Activated T-cell treated with anti-CD3 and anti-CD28 coated beads, Interleukin-2, amount 50 U/mL, for 48 hours (primary cell): ENCODE results near the gene BRSK2.
"Not testable (repeated sequence)": the region's sequence is repeated elsewhere in the genome, so short reads cannot be mapped to it uniquely, and the experiment has no call there.

Experiments
- DNase-seq, 2 experiments: peaks; one replicate each; pipeline ENCODE4 v3.0.0-alpha.2; 2020

BRSK2 gene

DNA sequence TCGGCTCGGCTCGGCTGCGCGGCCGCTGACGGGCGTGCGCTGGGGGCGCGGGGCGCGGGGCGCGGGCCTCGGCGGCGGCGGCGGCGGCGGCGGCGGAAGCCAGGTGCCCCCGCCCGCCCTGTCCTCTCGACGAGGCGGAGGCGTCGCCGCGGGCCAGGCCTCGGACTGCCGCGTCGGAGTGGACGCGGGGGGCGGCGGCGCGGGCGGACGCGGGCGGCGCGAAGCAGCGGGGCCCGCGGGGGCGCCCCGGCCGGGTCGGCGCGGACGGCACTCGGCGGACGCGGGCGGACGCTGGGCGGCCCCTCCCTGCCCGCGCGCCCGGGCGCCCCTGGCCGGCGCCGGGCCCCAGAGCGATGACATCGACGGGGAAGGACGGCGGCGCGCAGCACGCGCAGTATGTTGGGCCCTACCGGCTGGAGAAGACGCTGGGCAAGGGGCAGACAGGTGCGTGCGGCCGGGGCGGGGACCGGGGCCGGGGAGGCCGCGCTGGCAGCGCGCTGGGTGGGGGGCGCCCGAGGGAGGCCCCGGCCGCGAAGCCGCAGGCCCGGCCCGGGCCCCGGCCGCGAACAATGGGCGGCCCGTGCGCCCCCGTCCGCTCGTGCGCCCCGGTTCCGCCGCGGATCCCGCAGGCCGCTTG is at the start of gene BRSK2:
BRSK2 (plus strand) TSS at position 3 of the 637 bp plus-strand sequence; CDS start at position 354, 351 bp downstream.
- no peak for DNase-seq

DNA sequence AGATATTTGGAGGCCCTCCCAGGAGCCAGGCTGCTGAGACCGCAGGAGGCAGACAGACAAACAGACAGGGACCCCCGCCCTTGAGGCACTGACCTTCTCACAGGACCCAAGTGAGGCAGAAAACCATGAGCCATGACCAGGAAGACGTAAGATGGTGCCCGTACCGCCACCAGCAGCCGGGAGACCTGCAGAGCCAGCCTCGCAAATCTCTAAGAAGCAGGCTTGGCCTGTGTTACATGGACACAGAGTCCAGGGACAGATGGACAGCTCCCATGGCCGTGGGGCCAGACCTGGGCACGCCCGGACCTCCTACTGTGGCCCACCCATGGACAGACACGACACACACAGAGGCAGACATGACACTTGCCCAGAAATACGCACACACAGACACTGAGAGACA is 49.6 kb upstream of the BRSK2 start:
- DNase-seq: no peak

DNA sequence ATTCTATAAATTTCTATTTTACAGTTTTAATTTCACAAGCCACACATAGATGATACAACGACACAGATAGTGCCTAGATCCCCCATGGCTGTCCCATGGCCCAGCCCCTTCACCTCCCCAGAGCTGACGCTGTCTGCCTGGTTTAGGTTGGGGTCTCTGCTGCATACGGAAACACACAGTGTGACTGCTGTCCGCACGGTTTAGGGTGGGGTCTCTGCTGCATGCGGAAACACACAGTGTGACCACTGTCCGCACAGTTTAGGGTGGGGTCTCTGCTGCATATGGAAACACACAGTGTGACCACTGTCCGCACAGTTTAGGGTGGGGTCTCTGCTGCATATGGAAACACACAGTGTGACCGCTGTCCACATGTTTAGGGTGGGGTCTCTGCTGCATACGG is 48.5 kb upstream of the BRSK2 start:
- not testable (repeated sequence) for DNase-seq

DNA sequence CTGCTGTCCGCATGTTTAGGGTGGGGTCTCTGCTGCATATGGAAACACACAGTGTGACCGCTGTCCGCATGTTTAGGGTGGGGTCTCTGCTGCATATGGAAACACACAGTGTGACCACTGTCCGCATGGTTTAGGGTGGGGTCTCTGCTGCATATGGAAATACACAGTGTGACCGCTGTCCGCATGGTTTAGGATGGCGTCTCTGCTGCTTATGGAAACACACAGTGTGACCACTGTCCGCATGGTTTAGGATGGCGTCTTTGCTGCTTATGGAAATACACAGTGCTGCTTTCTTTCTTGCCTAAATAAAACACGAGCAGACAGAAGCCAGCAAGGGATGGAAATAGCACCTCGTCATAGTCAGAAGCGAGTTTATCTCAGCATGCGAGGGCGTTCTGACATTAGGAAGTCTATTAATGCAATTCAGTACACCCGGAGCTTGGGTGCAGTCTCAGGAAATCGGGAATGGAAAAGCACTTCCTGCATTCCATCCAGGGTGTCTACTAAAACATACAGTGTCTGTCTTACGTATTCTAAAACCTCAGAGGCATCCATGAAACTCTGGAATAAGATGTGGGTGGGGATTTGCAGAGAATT is 47.7 kb upstream of the BRSK2 start:
- no peak for DNase-seq

DNA sequence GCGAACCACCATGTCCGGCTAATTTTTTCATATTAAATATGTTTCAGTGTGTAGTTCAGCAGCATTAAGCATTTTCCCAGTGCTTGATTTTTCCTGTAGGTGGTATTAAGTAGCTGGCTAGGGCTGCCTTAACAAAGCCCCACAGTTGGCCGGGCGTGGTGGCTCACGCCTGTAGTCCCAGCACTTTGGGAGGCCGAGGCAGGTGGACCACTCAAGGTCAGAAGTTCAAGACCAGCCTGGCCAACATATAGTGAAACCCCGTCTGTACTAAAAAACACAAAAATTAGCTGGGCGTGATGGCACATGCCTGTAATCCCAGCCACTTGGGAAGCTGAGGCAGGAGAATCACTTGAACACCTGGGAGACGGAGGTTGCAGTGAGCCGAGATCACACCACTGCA is 46.8 kb upstream of the BRSK2 start:
- DNase-seq: no peak

DNA sequence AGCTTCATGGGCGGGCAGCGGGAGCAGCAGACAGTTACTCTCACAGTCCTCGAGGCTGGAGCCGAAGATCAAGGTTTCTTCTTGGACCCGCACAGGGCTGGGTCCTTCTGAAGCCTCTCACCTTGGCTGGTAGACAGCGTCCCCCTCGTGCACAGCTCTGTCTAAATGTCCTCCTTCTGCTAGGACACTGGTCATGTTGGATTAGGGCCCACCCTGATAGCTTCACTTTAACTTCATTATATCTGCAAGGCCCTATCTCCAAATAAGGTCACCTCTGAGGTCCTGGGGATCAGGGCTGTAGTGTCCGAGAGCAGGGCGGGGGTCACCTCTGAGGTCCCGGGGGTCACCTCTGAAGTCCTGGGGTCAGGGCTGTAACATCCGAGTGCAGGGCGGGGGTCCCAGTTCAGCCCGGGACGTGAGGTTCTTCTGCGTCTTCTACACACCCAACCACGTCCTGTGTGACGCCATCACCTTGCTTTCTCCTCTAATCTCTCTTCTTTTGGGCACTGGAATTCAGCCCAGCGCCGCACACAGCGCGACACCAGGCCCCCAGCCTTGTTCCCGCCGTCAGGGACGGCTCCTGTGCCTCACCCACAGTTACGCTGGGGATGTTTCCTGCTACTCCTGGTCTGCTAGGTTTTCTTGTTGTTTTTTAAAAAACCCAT is 46.2 kb upstream of the BRSK2 start:
- no peak for DNase-seq

DNA sequence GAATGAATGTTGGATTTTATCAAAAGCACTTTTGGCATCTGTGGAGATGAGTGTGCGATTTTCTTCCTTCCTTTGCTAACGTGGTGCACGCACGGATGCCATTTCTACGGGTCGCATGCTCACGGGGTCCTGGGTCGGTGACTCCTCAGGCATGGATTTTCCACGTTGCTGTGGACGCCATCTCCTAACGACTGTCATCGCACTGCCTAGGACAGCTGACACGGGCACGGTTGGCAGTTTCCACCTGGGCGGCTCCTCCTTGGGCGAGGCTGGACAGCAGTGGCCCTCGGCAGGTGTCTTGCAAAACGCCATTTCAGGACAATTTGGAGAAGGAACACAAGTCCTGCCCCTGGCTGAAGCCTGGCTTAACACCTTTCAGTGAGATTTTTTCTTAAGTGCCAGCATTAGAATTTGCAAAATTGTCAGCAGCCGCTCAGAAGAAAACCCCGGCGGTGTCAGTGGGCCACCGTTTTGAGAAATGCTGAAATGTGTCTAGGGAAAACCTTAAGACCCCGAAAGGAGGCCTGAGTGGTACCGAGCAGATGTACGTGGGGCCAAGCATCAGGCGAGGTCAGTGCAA is 45.6 kb upstream of the BRSK2 start:
- DNase-seq: no peak

GRCh38 chr11:1345737-1346513 is 43.8 kb upstream of the BRSK2 start:
- peak in 1 of 2 experiments; percentile 22 for DNase-seq

DNA sequence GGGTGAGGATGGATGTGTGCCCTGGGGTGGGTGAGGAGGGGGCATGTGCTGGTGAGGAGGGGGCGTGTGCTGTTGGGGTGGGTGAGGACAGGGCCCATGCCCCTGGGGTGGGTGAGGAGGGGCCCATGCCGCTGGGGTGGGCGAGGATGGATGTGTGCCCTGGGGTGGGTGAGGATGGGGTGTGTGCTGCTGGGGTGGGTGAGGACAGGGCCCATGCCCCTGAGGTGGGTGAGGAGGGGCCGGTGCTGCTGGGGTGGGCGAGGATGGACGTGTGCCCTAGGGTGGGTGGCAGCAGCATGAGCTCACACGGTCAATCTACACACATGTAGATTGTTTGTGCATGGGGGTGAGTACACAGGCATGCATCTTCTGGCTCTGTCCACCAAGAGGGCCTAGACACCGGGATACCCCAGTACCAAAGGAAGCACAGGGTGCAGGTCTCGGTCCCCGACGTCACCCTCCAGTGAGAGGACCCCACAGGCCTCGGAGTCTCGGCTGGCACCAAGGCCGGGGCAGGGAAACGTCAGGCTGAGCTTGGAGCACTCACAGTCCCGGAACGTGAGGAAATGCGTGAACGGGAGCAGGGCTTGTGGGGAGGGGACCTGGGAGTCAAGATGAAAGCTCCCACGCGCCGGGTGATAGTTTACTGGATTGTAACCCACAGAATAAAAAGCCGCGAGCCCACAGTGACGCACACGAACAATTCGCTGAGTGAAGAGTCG is 42.9 kb upstream of the BRSK2 start:
- DNase-seq: no peak

DNA sequence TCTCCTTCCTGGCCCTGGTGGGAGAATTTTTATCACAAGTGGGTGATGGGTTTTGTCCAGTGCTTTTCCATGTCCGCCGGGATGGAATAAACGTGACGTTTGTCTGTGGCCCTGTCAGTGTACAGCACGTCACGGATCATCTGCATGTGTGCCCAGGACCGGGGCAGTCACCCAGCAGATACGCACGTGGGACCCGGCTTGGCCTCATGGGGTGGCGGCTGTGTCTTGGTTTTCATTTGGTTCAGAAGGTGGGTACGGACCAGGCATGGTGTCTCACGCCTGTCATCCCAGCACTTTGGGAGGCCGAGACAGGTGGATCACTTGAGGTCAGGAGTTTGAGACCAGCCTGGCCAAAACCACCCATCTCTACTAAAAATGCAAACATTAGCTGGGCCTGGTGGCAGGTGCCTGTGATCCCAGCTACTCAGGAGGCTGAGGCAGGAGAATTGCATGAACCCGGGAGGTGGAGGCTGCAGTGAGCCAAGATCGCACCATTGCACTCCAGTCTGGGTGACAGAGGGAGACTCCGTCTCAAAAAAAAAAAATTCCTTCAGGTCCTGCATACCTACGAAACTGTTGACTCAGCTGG is 42.2 kb upstream of the BRSK2 start:
- DNase-seq: not testable (repeated sequence)

DNA sequence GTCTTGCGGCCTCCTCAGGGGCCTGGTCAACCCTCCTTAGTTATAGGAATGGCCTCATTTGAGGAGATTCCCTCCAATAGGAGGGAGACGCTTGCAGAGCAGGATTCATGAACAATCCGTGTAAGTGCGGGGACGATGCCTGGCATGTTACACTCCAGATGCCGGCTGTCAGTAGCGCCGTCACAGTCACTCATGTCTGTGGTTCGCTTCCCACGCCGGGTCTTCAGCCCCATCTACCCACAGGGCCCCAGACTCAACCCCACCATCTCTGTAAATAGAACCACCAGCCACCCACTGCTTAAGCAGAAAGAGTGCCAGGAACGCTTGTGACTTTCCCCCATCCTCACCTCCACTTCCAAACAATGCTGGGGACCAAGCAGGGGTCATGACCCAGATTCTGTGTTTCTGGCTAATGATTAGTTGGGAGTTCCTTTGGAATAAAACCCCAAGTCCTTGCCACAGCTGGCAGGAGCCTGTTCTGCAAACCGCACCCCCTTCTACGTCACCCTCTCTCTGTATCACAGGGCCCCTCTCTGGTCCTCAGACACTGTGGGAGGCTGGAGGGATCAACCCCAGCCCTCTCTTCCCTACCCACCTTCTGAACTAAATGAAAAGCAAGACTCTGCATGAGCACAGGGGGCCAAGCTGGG is 41.5 kb upstream of the BRSK2 start:
- DNase-seq: no peak

DNA sequence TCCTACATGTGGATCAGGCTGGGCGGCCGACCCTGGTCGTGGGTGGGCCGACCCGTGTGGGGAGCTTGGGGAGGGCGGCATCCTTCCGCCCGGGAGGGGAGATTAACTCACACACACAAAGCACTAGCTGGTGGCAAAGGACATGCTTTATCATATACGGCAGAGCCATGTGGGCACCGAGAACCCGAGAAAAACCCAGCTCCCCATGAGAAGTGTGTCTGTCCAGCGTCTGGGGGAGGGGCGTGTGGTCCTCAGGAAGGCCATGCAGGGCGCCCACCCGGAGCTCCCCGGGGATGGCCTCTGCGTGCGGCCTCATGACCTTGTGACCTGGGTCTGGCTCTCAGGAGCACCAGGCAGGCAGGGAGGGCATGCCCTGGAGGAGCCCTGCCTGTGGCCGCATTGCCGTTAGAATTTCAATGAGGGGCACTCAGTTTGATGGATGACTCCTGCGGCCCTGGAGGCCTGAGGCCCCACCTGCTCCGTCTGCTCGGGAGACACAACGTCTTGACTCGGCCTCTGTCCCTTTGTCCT is 40.9 kb upstream of the BRSK2 start:
- DNase-seq: no peak

GRCh38 chr11:1349327-1350041 is 40.2 kb upstream of the BRSK2 start:
- no peak for DNase-seq

GRCh38 chr11:1350086-1350725 is 39.5 kb upstream of the BRSK2 start:
- no peak for DNase-seq

DNA sequence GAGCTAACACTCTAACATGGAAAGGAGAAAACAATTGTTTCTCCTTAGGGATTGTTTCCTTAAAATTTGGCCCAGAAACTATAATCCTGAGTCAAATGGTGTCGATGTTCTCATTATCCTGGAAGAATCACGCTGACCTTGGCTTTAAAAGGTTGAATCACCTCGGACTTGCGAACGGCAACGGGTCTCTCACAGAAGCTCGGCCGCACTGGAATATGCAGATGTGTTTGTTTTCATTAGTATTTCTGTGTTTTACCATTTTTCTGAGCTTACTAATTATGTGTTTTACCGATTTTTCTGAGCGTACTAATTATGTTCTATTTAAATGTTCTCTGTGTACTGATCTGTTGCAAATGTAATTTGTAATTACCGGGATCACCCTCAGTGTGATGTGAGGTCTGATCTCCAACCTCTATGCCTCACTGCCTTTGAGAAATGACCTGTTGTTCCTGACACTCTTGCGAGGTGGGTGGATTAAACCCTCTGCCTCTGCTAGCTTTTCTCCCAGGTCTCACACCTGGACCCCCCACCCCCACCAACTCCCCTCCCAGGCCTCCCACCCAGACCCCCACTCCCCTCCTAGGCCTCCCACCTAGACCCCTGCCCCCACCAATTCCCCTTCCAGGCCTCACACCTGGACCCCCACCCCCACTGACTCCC is 38.3 kb upstream of the BRSK2 start:
- DNase-seq: no peak

- DNase-seq: no peak
These were observed 36.9 kb upstream of the BRSK2 start for GRCh38 chr11:1352696-1353382.

- DNase-seq: no peak
These were observed 36.2 kb upstream of the BRSK2 start for GRCh38 chr11:1353383-1354124.
